ENCODE measurements around the gene DDB1. TPM values are rescaled to one million over a fixed set of nuclear protein-coding genes. Genes with fewer than 3 reads are reported as not detected.

Gene DDB1
- polyA plus RNA-seq, 1 donor from 2014 or later = 203 TPM

DNA sequence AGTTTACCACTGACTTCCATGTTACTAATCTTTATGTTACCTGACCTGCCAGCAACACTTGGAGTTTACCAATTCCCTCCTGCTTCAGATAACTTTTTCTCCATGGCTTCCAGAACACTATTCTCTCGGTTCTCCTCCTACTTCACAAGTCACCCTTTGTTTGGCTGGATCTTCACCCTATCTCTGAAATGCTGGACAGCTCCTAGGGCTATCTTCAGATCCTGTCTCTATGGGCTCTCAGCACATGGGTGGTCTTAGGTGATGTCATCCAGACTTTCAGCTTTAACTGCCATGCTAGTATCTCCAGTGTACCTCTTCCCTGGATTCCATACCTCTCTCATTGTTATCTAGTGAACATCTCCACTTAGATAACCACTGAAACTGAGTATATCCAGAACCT lies 25.6 kb downstream of the DDB1 start:
- H3K9me2 ChIP-seq (ENCODE audit: insufficient read depth, low read length) = no peaks in the 10 kb centered on the region
- H4K20me1 ChIP-seq (ENCODE audit: insufficient read depth) = no peaks in the 10 kb centered on the region
- no peak overlapping the region for H3K9ac ChIP-seq (ENCODE audit: low read length)
- no peak overlapping the region for H3K27ac ChIP-seq (ENCODE audit: low read length)
- TF ChIP-seq TAF1 (IDR thresholded peaks at IDR 0.05; ENCODE audit: low read depth) (no peak), MXI1 (conservative IDR thresholded peaks at IDR 0.05; ENCODE audit: poor library complexity, severe bottlenecking) (no peak), EP300 (conservative IDR thresholded peaks at IDR 0.05; ENCODE audit: poor library complexity, severe bottlenecking) (no peak), RAD21 (conservative IDR thresholded peaks at IDR 0.05) (no peak), EZH2 (IDR thresholded peaks at IDR 0.05; ENCODE audit: borderline replicate concordance, insufficient read depth, low read length, poor library complexity, severe bottlenecking) (no peak), SMC3 (conservative IDR thresholded peaks at IDR 0.05; ENCODE audit: poor library complexity) (no peak), POLR2AphosphoS5 (IDR thresholded peaks at IDR 0.05) (no peak)
- TF ChIP-seq, protein P1, sequence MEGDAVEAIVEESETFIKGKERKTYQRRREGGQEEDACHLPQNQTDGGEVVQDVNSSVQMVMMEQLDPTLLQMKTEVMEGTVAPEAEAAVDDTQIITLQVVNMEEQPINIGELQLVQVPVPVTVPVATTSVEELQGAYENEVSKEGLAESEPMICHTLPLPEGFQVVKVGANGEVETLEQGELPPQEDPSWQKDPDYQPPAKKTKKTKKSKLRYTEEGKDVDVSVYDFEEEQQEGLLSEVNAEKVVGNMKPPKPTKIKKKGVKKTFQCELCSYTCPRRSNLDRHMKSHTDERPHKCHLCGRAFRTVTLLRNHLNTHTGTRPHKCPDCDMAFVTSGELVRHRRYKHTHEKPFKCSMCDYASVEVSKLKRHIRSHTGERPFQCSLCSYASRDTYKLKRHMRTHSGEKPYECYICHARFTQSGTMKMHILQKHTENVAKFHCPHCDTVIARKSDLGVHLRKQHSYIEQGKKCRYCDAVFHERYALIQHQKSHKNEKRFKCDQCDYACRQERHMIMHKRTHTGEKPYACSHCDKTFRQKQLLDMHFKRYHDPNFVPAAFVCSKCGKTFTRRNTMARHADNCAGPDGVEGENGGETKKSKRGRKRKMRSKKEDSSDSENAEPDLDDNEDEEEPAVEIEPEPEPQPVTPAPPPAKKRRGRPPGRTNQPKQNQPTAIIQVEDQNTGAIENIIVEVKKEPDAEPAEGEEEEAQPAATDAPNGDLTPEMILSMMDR (IDR thresholded peaks at IDR 0.05; ENCODE audit: poor library complexity, severe bottlenecking) = no peak
- TF ChIP-seq, protein P2, sequence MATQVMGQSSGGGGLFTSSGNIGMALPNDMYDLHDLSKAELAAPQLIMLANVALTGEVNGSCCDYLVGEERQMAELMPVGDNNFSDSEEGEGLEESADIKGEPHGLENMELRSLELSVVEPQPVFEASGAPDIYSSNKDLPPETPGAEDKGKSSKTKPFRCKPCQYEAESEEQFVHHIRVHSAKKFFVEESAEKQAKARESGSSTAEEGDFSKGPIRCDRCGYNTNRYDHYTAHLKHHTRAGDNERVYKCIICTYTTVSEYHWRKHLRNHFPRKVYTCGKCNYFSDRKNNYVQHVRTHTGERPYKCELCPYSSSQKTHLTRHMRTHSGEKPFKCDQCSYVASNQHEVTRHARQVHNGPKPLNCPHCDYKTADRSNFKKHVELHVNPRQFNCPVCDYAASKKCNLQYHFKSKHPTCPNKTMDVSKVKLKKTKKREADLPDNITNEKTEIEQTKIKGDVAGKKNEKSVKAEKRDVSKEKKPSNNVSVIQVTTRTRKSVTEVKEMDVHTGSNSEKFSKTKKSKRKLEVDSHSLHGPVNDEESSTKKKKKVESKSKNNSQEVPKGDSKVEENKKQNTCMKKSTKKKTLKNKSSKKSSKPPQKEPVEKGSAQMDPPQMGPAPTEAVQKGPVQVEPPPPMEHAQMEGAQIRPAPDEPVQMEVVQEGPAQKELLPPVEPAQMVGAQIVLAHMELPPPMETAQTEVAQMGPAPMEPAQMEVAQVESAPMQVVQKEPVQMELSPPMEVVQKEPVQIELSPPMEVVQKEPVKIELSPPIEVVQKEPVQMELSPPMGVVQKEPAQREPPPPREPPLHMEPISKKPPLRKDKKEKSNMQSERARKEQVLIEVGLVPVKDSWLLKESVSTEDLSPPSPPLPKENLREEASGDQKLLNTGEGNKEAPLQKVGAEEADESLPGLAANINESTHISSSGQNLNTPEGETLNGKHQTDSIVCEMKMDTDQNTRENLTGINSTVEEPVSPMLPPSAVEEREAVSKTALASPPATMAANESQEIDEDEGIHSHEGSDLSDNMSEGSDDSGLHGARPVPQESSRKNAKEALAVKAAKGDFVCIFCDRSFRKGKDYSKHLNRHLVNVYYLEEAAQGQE (IDR thresholded peaks at IDR 0.05; ENCODE audit: borderline replicate concordance) = no peak
- no peaks in the 10 kb centered on the region for H3K79me2 ChIP-seq (replicated peaks; ENCODE audit: insufficient read depth, low read length)
- H3K36me3 ChIP-seq (ENCODE audit: insufficient read depth, low read length) = peaks cover 12% of the 10 kb centered on the region
- no peaks in the 10 kb centered on the region for H3F3A ChIP-seq (ENCODE audit: insufficient read depth, low read length, poor library complexity, severe bottlenecking)
- H3K9me3 ChIP-seq (ENCODE audit: low read length) = no peaks in the 10 kb centered on the region
- H2AFZ ChIP-seq (ENCODE audit: low read depth, low read length) = no peak overlapping the region
- no peak overlapping the region for H3K4me2 ChIP-seq (ENCODE audit: low read length)
- H3K27me3 ChIP-seq (ENCODE audit: insufficient read depth, low read depth, low read length) = no peaks in the 10 kb centered on the region
- no peak overlapping the region for H3K4me3 ChIP-seq (ENCODE audit: low read length)

DNA sequence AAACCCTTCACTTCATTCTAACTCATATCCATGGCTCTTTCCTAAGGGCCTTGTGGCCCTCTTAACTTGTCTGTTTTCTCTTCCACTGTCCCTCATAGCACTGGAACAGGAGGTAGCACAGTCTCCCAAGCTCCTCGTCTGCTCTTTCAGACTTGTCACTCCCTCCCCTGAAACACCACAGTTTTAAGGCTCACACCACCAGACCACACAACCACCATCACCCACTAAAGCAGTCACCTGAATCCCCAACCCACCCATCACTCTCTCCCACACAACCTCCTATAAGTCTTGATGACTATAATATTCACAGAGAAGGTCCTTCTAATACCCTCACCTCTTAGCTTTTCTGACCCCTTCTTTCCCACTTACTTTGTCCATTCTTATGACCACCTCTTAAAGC lies 26.7 kb downstream of the DDB1 start:
- Histone ChIP-seq H3F3A (ENCODE audit: insufficient read depth, low read length, poor library complexity, severe bottlenecking) (no peaks in the 10 kb centered on the region), H3K4me3 (ENCODE audit: low read length) (no peak overlapping the region), H3K27me3 (ENCODE audit: insufficient read depth, low read depth, low read length) (no peaks in the 10 kb centered on the region), H3K27ac (ENCODE audit: low read length) (no peak overlapping the region), H3K9ac (ENCODE audit: low read length) (no peak overlapping the region), H3K9me3 (ENCODE audit: low read length) (no peaks in the 10 kb centered on the region), H4K20me1 (ENCODE audit: insufficient read depth) (no peaks in the 10 kb centered on the region), H3K9me2 (ENCODE audit: insufficient read depth, low read length) (no peaks in the 10 kb centered on the region), H3K36me3 (ENCODE audit: insufficient read depth, low read length) (peaks cover 12% of the 10 kb centered on the region), H3K4me2 (ENCODE audit: low read length) (no peak overlapping the region), H3K79me2 (replicated peaks; ENCODE audit: insufficient read depth, low read length) (no peaks in the 10 kb centered on the region), H2AFZ (ENCODE audit: low read depth, low read length) (no peak overlapping the region)
- TF ChIP-seq, protein P1 (IDR thresholded peaks at IDR 0.05; ENCODE audit: poor library complexity, severe bottlenecking) = no peak
- TF ChIP-seq POLR2AphosphoS5 (IDR thresholded peaks at IDR 0.05) (no peak), EZH2 (IDR thresholded peaks at IDR 0.05; ENCODE audit: borderline replicate concordance, insufficient read depth, low read length, poor library complexity, severe bottlenecking) (no peak), EP300 (conservative IDR thresholded peaks at IDR 0.05; ENCODE audit: poor library complexity, severe bottlenecking) (no peak), TAF1 (IDR thresholded peaks at IDR 0.05; ENCODE audit: low read depth) (no peak), SMC3 (conservative IDR thresholded peaks at IDR 0.05; ENCODE audit: poor library complexity) (no peak), RAD21 (conservative IDR thresholded peaks at IDR 0.05) (no peak), MXI1 (conservative IDR thresholded peaks at IDR 0.05; ENCODE audit: poor library complexity, severe bottlenecking) (no peak)
- TF ChIP-seq, protein P2 (IDR thresholded peaks at IDR 0.05; ENCODE audit: borderline replicate concordance) = no peak

All from neural cell (in vitro differentiated cells).